Ishikawa (cell line): ENCODE measurements around the gene SLC5A8.

Experiments used
- FOXM1 ChIP-seq: IDR thresholded peaks from 2 replicates; pipeline ENCODE4 v1.6.1; 2012; ENCODE audit warnings: low read depth, borderline replicate concordance
- MAX ChIP-seq: IDR thresholded peaks from 2 replicates; pipeline ENCODE4 v1.6.1; 2012
- REST ChIP-seq: IDR thresholded peaks from 2 replicates; pipeline ENCODE4 v1.6.1; 2012; ENCODE audit warnings: low read depth, mild to moderate bottlenecking
- TAF1 ChIP-seq: IDR thresholded peaks from 2 replicates; pipeline ENCODE4 v1.6.1; 2012; ENCODE audit warnings: low read depth, mild to moderate bottlenecking
- TCF12 ChIP-seq: IDR thresholded peaks from 2 replicates; pipeline ENCODE4 v1.6.1; 2012; ENCODE audit warnings: low read depth
- YY1 ChIP-seq: IDR thresholded peaks from 2 replicates; pipeline ENCODE4 v1.6.1; 2012; ENCODE audit warnings: low read depth

- no peak for TF ChIP-seq TAF1
- no peak for TF ChIP-seq FOXM1
- TF ChIP-seq REST: no peak
- TF ChIP-seq YY1: no peak
- no peak for TF ChIP-seq MAX
- TF ChIP-seq TCF12: no peak
Measured at GRCh38 chr12:101168001-101168400, 42.0 kb downstream of the SLC5A8 start.
